NCI-H446 (cell line): ENCODE results near the gene PPP1R2B.

Experiments used
- DNase-seq, 2 experiments: peaks; one replicate each; lab custom pipeline; 2025; lab: John Stamatoyannopoulos, UW

The PPP1R2B gene

DNA sequence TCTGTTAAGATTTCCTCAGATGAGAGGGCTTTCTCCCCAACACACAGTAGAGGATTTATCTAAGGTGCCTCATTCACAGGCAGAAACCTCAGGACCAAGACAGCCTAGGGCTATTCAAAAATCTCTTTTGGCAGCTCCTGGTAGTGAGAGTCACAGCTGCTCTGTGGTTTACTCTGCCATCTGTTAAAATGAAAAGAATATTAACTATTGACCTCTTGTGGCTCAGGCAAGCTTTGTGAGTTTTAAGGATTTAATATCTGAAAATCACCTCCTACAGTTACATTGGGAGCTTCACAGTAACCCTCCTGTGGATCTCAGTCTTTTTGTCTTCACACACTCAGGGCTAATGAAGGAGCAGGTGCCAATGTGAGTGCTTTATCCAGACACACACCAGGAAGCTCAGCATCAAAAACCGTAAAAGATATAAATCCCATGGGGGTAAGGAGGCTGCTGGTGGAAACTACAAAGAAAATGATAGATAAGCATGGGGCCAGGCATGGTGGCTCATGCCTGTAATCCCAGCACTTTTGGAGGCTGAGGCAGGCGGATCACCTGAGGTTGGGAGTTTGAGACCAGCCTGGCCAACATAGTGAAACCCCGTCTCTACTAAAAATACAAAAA lies 29.7 kb downstream of the PPP1R2B start:
- peak in 1 of 2 experiments; percentile 4 for DNase-seq

DNA sequence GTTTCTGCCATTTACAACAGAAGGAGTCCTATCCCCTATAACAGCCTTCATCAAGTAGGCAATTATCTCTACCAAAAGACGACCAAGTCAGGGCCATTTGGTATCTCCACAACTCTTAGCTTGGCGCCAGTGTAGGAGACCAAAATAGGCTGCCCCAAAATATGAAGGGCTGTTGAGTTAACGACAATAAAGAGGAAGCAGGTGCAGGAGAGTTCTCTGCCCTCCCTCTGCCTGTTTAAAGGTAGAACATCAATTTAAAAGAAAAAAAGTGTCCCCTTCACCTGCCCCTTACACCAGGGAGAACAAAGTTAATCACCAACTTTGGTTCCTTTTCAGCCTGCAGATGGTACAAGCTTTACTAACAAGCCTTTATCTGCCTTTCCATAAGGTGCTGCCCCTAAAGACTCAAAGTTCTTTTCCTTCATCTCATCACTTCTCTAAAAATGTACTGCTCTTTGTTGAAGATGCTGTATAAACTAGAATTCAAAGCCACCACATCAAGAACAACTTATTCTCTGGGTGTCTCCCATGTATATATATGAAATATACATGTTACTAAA lies 33.3 kb downstream of the PPP1R2B start:
- DNase-seq = no peak

DNA sequence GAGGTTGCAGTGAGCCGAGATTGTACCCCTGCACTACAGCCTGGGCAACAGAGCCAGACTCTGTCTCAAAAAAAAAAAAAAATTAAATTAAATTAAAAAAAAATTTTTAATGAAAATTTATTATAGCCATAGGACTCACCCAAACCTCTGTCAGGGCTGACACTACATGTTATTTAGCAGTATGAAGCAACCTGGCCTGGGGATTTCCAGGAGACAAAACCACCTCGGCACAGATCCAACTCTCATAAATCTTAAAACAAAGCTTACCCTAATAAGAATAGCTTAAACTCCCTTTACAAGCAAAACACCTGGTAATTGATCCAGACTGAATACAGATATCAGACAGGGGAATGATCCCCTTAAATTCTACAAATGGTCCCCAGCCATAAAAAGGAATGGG lies 38.4 kb downstream of the PPP1R2B start:
- DNase-seq = no peak

DNA sequence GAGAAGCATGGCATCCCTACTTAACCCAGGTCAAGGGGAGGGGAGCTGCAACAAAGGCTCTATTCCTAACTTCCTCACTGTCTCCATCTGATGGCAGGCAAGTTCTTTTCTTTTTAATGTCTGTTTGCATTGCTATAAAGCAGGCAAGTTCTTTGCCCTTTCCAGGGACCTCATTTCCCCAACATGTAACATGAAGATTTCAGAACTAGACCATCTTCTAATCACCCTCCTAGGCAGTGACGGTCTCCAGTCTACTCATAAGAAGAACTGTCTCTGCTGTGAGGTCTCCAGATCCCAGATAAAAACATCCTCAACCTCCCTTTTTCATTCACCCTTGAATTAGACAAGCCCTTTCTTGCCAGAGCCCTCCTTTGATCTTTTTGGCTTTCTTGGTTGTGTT lies 42.1 kb downstream of the PPP1R2B start:
- DNase-seq = no peak

DNA sequence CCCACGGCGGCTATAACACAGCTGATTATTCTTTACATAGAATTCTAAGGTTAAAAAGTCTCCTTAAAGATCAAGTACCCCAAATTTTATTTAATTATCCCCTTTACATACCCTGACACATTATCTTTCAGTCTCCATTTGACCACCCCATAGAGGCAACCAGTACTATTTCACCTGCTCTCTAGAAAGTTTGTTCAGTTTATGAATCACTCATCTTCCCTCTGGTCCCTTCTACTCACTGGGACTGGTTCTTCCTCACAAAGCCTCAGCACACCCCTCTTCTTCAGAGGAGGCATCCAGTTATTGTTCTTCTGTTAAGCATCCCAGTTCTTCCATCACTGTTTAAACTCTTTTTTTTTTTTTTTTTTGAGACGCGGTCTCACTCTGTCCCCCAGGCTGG lies 42.8 kb downstream of the PPP1R2B start:
- no peak for DNase-seq

DNA sequence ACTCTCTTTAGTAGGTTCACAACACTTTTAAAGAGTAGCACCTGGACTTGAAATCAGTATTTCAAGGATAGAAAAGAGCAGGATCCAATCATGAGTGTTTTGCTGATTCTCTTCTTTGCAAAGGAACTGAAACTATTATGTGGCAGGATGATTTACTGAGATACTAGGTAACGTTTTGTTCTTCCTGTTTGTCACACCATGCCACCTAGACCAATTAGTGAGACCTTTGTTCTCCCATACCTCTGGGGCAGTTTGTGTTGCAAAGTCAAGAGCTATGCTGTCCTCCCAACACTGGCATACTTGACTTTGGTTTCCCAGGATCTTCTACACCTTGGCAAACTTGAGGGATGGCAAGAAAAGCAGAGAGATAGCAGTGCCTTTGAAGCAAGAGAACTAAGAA lies 43.4 kb downstream of the PPP1R2B start:
- DNase-seq = no peak

DNA sequence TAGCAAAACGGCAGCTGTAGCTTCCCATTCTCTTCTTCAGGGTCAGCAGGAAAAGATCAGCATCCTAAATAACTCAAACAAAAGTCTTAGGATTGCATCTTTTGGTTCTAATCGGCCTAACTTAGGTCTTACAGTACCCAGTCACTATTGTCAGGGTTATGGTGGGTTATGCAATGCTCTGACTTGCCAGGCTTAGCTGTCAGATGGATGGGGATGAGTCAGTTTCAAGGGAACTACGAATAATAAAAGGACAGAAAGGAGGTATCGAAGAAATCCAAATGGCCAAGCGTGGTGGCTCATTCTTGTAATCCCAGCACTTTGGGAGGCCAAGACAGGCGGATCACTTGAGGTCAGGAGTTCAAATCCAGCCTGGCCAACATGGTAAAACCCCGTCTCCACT lies 46.5 kb downstream of the PPP1R2B start:
- DNase-seq = no peak
